Neural progenitor cell (in vitro differentiated cells): Measurements from ENCODE around the gene PLEK.

ENCODE experiments used
- CTCF ChIP-seq: fragments of 200-600 bp; sonication (generic); IDR thresholded peaks from 2 replicates; pipeline ENCODE4 v1.5.1; 2017; ENCODE audit warnings: antibody characterized with exemption, mild to moderate bottlenecking
- EZH2 ChIP-seq: fragments of 200-600 bp; sonication (generic); IDR thresholded peaks from 2 replicates; pipeline ENCODE4 v1.6.1; 2017; ENCODE audit warnings: antibody characterized with exemption, mild to moderate bottlenecking, moderate library complexity

- TF ChIP-seq CTCF (no peak), EZH2 (no peak)
Measured at GRCh38 chr2:68434981-68435380, 69.9 kb downstream of the PLEK start.
